PC-3 (cell line): Measurements from ENCODE around the gene ETFDH. TPM values are rescaled to one million over a fixed set of nuclear protein-coding genes. Genes with fewer than 3 reads are reported as not detected.
"Not testable (repeated sequence)": the region's sequence is repeated elsewhere in the genome, so short reads cannot be mapped to it uniquely, and the experiment has no call there.

ENCODE experiments used
- ATAC-seq: fragments of 200-7000 bp; cut with Tn5 transposase; 2 replicates; pipeline ENCODE4 v1.9.1; 2020; ENCODE audit warnings: mild to moderate bottlenecking, moderate library complexity
- BruUV-seq: library from RNA; stranded (reverse); fragments of 400-500 nt; replicated peaks from 2 replicates; lab custom pipeline; 2021; lab: Mats Ljungman, UMichigan
- CTCF ChIA-PET: fragments of 300-600 bp; sonication (Branson Sonifier 250); formaldehyde crosslinking; loops from one replicate; lab custom pipeline; 2022; ENCODE audit warnings: antibody characterized with exemption; lab: Charles Lee
- POLR2A ChIA-PET: fragments of 300-600 bp; sonication (Branson Sonifier 250); formaldehyde crosslinking; loops from one replicate; lab custom pipeline; 2022; ENCODE audit warnings: antibody characterized with exemption; ENCODE audit not compliant: unreplicated experiment; lab: Charles Lee
- DNase-seq: peaks from one replicate; pipeline ENCODE4 v3.0.0-alpha.2; 2015
- H2AFZ ChIP-seq: fragments of 300-600 bp; sonication (generic); 2 replicates; pipeline ENCODE4 v1.6.0; 2016; ENCODE audit warnings: antibody characterized with exemption, low read length
- H3F3A ChIP-seq: fragments of 300-600 bp; sonication (generic); one replicate; pipeline ENCODE4 v1.6.0; 2017; ENCODE audit warnings: antibody characterized with exemption, low read length, control low read depth, mild to moderate bottlenecking; ENCODE audit not compliant: unreplicated experiment
- H3K27ac ChIP-seq: fragments of 300-600 bp; sonication (generic); 2 replicates; pipeline ENCODE4 v1.5.1; 2016; ENCODE audit warnings: mild to moderate bottlenecking, low read length
- H3K27me3 ChIP-seq: fragments of 300-600 bp; sonication (generic); 2 replicates; pipeline ENCODE4 v1.6.1; 2016; ENCODE audit warnings: low read length, mixed read lengths
- H3K36me3 ChIP-seq: fragments of 300-600 bp; sonication (generic); 2 replicates; pipeline ENCODE4 v1.6.1; 2016; ENCODE audit warnings: low read depth, mixed run types, low read length, mixed read lengths
- H3K4me1 ChIP-seq: fragments of 300-600 bp; sonication (generic); 2 replicates; pipeline ENCODE4 v1.5.1; 2016; ENCODE audit warnings: low read length; ENCODE audit not compliant: insufficient read depth
- H3K4me2 ChIP-seq: fragments of 300-600 bp; sonication (generic); 2 replicates; pipeline ENCODE4 v1.6.0; 2016; ENCODE audit warnings: low read length
- H3K4me3 ChIP-seq: fragments of 300-600 bp; sonication (generic); 2 replicates; pipeline ENCODE4 v1.5.1; 2016; ENCODE audit warnings: mild to moderate bottlenecking, low read length, mixed read lengths
- H3K79me2 ChIP-seq: fragments of 300-600 bp; sonication (generic); 2 replicates; pipeline ENCODE4 v1.6.1; 2017; ENCODE audit warnings: low read length, mixed read lengths
- H3K9ac ChIP-seq: fragments of 300-600 bp; sonication (generic); 2 replicates; pipeline ENCODE4 v1.6.0; 2016; ENCODE audit warnings: mild to moderate bottlenecking, low read length
- H3K9me2 ChIP-seq: fragments of 300-600 bp; sonication (generic); replicated peaks from 2 replicates; pipeline ENCODE4 v1.6.1; 2016; ENCODE audit warnings: mixed run types, low read length, mixed read lengths
- H3K9me3 ChIP-seq: fragments of 300-600 bp; sonication (generic); 2 replicates; pipeline ENCODE4 v1.6.1; 2016; ENCODE audit warnings: low read length, mixed read lengths
- H4K20me1 ChIP-seq: fragments of 300-600 bp; sonication (generic); 2 replicates; pipeline ENCODE4 v1.6.1; 2016; ENCODE audit warnings: low read length, mixed read lengths
- CTCF ChIP-seq: fragments of 300-600 bp; sonication (generic); conservative IDR thresholded peaks from 2 replicates; pipeline ENCODE4 v1.5.1; 2017; ENCODE audit warnings: antibody characterized with exemption, low read depth, mild to moderate bottlenecking, low read length
- EZH2 ChIP-seq: fragments of 300-600 bp; sonication (generic); IDR thresholded peaks from one replicate; pipeline ENCODE4 v1.6.1; 2017; ENCODE audit warnings: antibody characterized with exemption, mild to moderate bottlenecking, low read length; ENCODE audit not compliant: unreplicated experiment
- EZH2phosphoT487 ChIP-seq: fragments of 300-600 bp; sonication (generic); IDR thresholded peaks from 2 replicates; pipeline ENCODE4 v1.6.1; 2018; ENCODE audit warnings: mild to moderate bottlenecking, antibody characterized with exemption, low read length, borderline replicate concordance
- intact Hi-C: fragments of 100-400 bp; cut with micrococcal nuclease; formaldehyde crosslinking; loops from 2 replicates; pipeline ENCODE4 v1.9.0; 2023
- total RNA-seq: library from RNA; depleted of rRNA; stranded (reverse); fragments of >200 nt; gene quantifications from 2 replicates; pipeline ENCODE4 v1.2.3, GENCODE V29; 2014

The ETFDH gene
- total RNA-seq, 1 experiment from 2014 or later, result 22.4 TPM

DNA sequence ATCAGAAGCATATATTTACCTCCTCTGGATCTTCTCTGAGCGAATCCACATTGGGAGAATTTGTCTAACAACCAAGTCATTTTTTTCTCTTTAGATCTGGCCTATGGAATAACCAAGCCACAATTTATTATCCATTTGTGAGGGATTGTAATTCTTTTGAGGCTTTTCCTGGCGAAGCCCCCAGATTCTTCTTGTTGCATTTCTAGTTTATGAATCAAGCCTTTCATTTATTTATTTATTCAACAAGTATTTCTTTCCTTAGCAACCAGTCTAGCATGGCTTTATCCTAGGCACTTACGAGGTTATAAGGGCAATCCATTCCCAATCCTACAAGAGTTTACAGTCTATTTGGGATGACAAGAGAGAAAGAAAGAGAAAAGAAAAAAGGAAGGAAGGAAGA, 78.3 kb downstream of the ETFDH start:
- CTCF ChIA-PET, result no interaction called here
- Histone ChIP-seq H3K9me2 (no peaks in the 10 kb centered on the region), H2AFZ (no peak overlapping the region), H3K9ac (no peak overlapping the region), H3K4me1 (no peaks in the 10 kb centered on the region), H3K79me2 (no peaks in the 10 kb centered on the region), H3K4me3 (no peak overlapping the region), H4K20me1 (no peaks in the 10 kb centered on the region), H3F3A (no peaks in the 10 kb centered on the region), H3K4me2 (no peak overlapping the region), H3K27me3 (no peaks in the 10 kb centered on the region), H3K9me3 (no peaks in the 10 kb centered on the region), H3K27ac (no peak overlapping the region), H3K36me3 (no peaks in the 10 kb centered on the region)
- no TSS peak for BruUV-seq
- no peak for TF ChIP-seq EZH2
- no peak for TF ChIP-seq EZH2phosphoT487
- TF ChIP-seq CTCF, result no peak
- DNase-seq (peak; percentile 10), ATAC-seq (no peak)
- intact Hi-C loops, result no loop called here
- POLR2A ChIA-PET, result no interaction called here

DNA sequence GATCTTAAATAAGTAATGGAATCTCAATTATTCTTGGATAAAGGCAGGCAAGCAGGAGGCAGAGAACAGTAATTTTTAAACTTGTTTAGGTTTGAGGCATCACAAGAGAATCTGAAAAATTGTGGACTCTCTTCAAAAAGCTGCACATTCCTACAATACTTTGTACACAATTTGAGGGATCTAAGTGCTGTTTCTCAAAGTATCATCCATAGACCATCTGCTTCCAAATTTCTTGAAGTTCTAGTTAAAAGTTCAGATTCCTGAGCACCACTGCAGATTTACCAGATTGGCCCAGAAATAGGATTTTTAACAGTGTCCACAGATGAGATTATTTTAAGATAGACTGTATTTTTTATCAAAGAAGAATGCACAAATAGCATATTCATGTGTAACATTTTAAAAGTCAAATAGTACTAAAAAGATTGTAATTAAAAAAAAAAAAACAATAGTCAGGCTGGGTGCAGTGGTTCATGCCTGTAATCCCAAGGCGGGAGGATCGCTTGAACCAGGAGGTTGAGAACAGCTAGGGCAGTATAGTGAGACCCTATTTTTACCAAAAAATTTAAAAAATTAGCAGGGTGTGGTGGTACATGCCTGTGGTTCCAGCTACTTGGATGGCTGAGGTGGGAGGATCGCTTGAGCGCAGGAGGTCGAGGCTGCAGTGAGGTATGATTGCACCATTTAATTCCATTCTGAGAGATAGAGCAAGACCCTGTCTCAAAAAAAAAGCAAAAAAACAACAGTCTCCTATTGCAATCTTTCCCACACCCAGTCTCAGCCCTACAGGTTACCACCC, 82.5 kb downstream of the ETFDH start:
- ChIA-PET POLR2A (interaction anchor here (0.6 kb wide), 1 partner anchor 76 kb away, joined by 4 read pairs; no protein-coding TSS in a partner anchor), CTCF (no interaction called here)
- no peak for TF ChIP-seq EZH2phosphoT487
- H3K27me3 ChIP-seq, result no peaks in the 10 kb centered on the region
- H3K9ac ChIP-seq, result no peak overlapping the region
- no peaks in the 10 kb centered on the region for H3K9me2 ChIP-seq
- H3K79me2 ChIP-seq, result no peaks in the 10 kb centered on the region
- ATAC-seq, result no peak
- no peak overlapping the region for H3K27ac ChIP-seq
- DNase-seq, result no peak
- intact Hi-C loops, result no loop called here
- no peaks in the 10 kb centered on the region for H4K20me1 ChIP-seq
- no peak overlapping the region for H2AFZ ChIP-seq
- no peak overlapping the region for H3K4me2 ChIP-seq
- H3K36me3 ChIP-seq, result no peaks in the 10 kb centered on the region
- no peaks in the 10 kb centered on the region for H3K9me3 ChIP-seq
- H3F3A ChIP-seq, result no peaks in the 10 kb centered on the region
- H3K4me1 ChIP-seq, result no peaks in the 10 kb centered on the region
- no TSS peak for BruUV-seq
- no peak overlapping the region for H3K4me3 ChIP-seq

GRCh38 chr4:158755819-158756218, 83.7 kb downstream of the ETFDH start:
- H3K27ac ChIP-seq, H3K4me3 ChIP-seq, ATAC-seq, H4K20me1 ChIP-seq, H3K79me2 ChIP-seq, DNase-seq, BruUV-seq, H2AFZ ChIP-seq, H3K4me2 ChIP-seq, H3K9ac ChIP-seq, POLR2A ChIA-PET, H3K4me1 ChIP-seq, H3K27me3 ChIP-seq, CTCF ChIA-PET, H3K9me2 ChIP-seq, H3K36me3 ChIP-seq, H3F3A ChIP-seq, H3K9me3 ChIP-seq, intact Hi-C loops: not testable (repeated sequence)
